ENCODE data around the gene NUDT8. TPM values are rescaled to one million over a fixed set of nuclear protein-coding genes. Genes with fewer than 3 reads are reported as not detected.

NUDT8 gene
- total and polyA plus RNA-seq, 10 of the 15 experiments (the other 5 are each of a cell fraction or from before 2014, with no cell fraction given): 0.32 to 18.2 (median 9.8) TPM

DNA sequence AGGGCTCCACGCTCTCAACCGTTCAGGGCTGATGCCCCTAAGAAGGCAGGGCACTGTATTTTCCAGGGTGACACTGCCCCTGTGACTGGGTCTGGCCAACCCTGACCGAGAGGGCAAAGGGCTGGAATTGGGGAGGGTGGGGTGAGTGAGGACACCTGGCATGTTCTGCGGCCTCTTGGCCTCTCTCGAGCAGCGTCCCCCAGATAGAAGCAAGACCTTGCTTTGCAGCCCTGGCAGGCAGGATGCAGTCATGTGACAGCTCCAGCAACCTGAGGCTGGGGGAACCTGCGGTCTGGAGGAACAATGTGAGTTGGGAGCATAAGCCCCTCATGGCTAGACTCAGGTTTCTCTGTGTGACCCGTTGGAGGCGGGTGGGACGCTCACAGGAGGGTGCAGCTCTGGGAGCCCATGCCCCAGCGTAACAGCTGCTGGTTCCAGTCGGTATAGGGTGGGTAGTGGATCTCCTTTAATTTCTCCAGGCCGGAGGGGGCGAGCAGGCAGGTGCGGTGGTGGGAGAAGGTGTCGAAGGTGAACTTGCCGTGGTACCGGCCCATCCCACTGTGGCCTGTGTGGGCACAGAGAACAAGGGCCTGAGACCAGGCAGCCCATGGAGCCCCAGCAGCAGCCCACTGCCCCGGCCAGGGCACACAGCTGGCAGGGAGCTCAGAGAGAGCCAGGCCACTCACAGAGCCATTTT lies 33.2 kb upstream of the NUDT8 start:
- H3K79me2 ChIP-seq (ENCODE audit: control insufficient read depth, insufficient read depth, low read length): no peaks in the 10 kb centered on the region
- in situ Hi-C loops (cut with MboI): no loop called here
- no peak overlapping the region for H3K9ac ChIP-seq (ENCODE audit: control insufficient read depth, insufficient read depth, low read length)
- 50% methylated on average over 19 of the region's 19 CpGs for WGBS (ENCODE audit: insufficient coverage, insufficient replicate concordance, low lambda C conversion rate, missing lambda C conversion rate)
- TF ChIP-seq RBBP5 (conservative IDR thresholded peaks at IDR 0.05): no peak
- no peak for TF ChIP-seq HCFC1 (IDR thresholded peaks at IDR 0.05; ENCODE audit: low read length)
- no peak for TF ChIP-seq SIX5 (IDR thresholded peaks at IDR 0.05; ENCODE audit: low read depth, low read length, severe bottlenecking)
- no peak for TF ChIP-seq ZNF622 (IDR thresholded peaks at IDR 0.05)
- no peak for TF ChIP-seq SREBF1 (IDR thresholded peaks at IDR 0.05; ENCODE audit: low read length)
- no peak for TF ChIP-seq SMAD5 (IDR thresholded peaks at IDR 0.05; ENCODE audit: low read depth)
- H3K27me3 ChIP-seq (replicated peaks in 1 of 2; ENCODE audit: control insufficient read depth in 2 of 2, insufficient read depth in 2 of 2, low read length in 1 of 2): peaks cover 0 to 2% of the 10 kb centered on the region in 2 experiments; a peak in 2 of 4 replicates
- no peaks in the 10 kb centered on the region for H3K9me3 ChIP-seq (replicated peaks; ENCODE audit: control insufficient read depth, insufficient read depth, low read length)
- POLR2A ChIA-PET: no interaction called here
- RAD21 ChIA-PET (ENCODE audit: unreplicated experiment): no interaction called here
- CTCF ChIA-PET: interaction anchor here (1.1 to 1.7 kb wide), 4 partner anchors 16 to 91 kb away, joined by 3 to 4 read pairs (median 3); partner anchors contain the start of gene TBX10
- intact Hi-C loops (cut with micrococcal nuclease; ENCODE audit: unreplicated experiment): no loop called here
- H3K27ac ChIP-seq (ENCODE audit: control insufficient read depth, insufficient read depth): no peak overlapping the region
- no peak overlapping the region for H2AFZ ChIP-seq (ENCODE audit: control insufficient read depth, low read depth, low read length)
- ATAC-seq (no peak), FAIRE-seq (no peak), DNase-seq (ENCODE audit: low read depth, low spot score) (no peak)
- SMC1A ChIA-PET (ENCODE audit: uncharacterized antibody, unreplicated experiment): interaction anchor here (1.2 to 1.5 kb wide), 2 partner anchors 16 to 23 kb away, joined by 3 read pairs; no protein-coding TSS in a partner anchor
- H3K4me1 ChIP-seq (ENCODE audit: control insufficient read depth, insufficient read depth, low read length): peaks cover 23% of the 10 kb centered on the region
- H3K36me3 ChIP-seq (ENCODE audit: control insufficient read depth in 2 of 2, insufficient read depth in 2 of 2, low read length in 1 of 2): no peaks in the 10 kb centered on the region
- BruUV-seq (replicated peaks): no TSS peak
- no peak overlapping the region for H3K4me3 ChIP-seq
- H3K4me2 ChIP-seq (ENCODE audit: control insufficient read depth, insufficient read depth): no peak overlapping the region
- H4K20me1 ChIP-seq (ENCODE audit: control insufficient read depth, insufficient read depth): no peaks in the 10 kb centered on the region

- in situ Hi-C loops (cut with MboI) (no loop called here), intact Hi-C loops (cut with micrococcal nuclease; ENCODE audit: unreplicated experiment) (no loop called here)
- BruUV-seq (replicated peaks): no TSS peak
- Histone ChIP-seq H3K4me1 (ENCODE audit: control insufficient read depth, insufficient read depth, low read length) (peaks cover 20% of the 10 kb centered on the region), H4K20me1 (ENCODE audit: control insufficient read depth, insufficient read depth) (no peaks in the 10 kb centered on the region), H3K27ac (ENCODE audit: control insufficient read depth, insufficient read depth) (no peak overlapping the region), H2AFZ (ENCODE audit: control insufficient read depth, low read depth, low read length) (no peak overlapping the region), H3K4me3 (no peak overlapping the region), H3K9me3 (replicated peaks; ENCODE audit: control insufficient read depth, insufficient read depth, low read length) (no peaks in the 10 kb centered on the region), H3K36me3 (ENCODE audit: control insufficient read depth in 2 of 2, insufficient read depth in 2 of 2, low read length in 1 of 2) (no peaks in the 10 kb centered on the region), H3K27me3 (replicated peaks in 1 of 2; ENCODE audit: control insufficient read depth in 2 of 2, insufficient read depth in 2 of 2, low read length in 1 of 2) (peaks cover 0 to 2% of the 10 kb centered on the region in 2 experiments; a peak in 2 of 4 replicates), H3K4me2 (ENCODE audit: control insufficient read depth, insufficient read depth) (no peak overlapping the region), H3K9ac (ENCODE audit: control insufficient read depth, insufficient read depth, low read length) (no peak overlapping the region), H3K79me2 (ENCODE audit: control insufficient read depth, insufficient read depth, low read length) (no peaks in the 10 kb centered on the region)
- ChIA-PET CTCF (interaction anchor here (1.1 to 1.7 kb wide), 4 partner anchors 16 to 90 kb away, joined by 3 to 4 read pairs (median 3); partner anchors contain the start of gene TBX10), RAD21 (ENCODE audit: unreplicated experiment) (interaction anchor here (1.6 kb wide), 1 partner anchor 11 kb away, joined by 5 read pairs; no protein-coding TSS in a partner anchor), SMC1A (ENCODE audit: uncharacterized antibody, unreplicated experiment) (interaction anchor here (1.2 to 1.5 kb wide), 2 partner anchors 16 to 22 kb away, joined by 3 read pairs; no protein-coding TSS in a partner anchor), POLR2A (no interaction called here)
- FAIRE-seq: no peak
- DNase-seq (ENCODE audit: low read depth, low spot score): no peak
- TF ChIP-seq RUNX3 (IDR thresholded peaks at IDR 0.05; ENCODE audit: low read length) (no peak), MTA2 (IDR thresholded peaks at IDR 0.05; ENCODE audit: low read depth) (no peak), SIX5 (IDR thresholded peaks at IDR 0.05; ENCODE audit: low read depth, low read length, severe bottlenecking) (no peak), ZBED1 (IDR thresholded peaks at IDR 0.05; ENCODE audit: borderline replicate concordance) (no peak), RELA (IDR thresholded peaks at IDR 0.05; ENCODE audit: borderline replicate concordance, partially characterized antibody) (no peak), ZNF24 (IDR thresholded peaks at IDR 0.05) (no peak)
- WGBS (ENCODE audit: insufficient coverage, insufficient replicate concordance, low lambda C conversion rate, missing lambda C conversion rate): 60% methylated on average over 12 of the region's 12 CpGs
- no peak for ATAC-seq
These were observed 32.6 kb upstream of the NUDT8 start for GRCh38 chr11:67662142-67662834.
